HEK293T (cell line): ENCODE data around the gene TMEM88.

Source experiments
- CTCF ChIA-PET: fragments of 350-600 bp; formaldehyde crosslinking; extraction: SDS; loops from one replicate; lab custom pipeline; 2021; ENCODE audit warnings: antibody characterized with exemption, inconsistent platforms; lab: Yijun Ruan, JAX
- POLR2A ChIA-PET: fragments of 350-600 bp; formaldehyde crosslinking; extraction: SDS; loops from one replicate; lab custom pipeline; 2020; ENCODE audit warnings: antibody characterized with exemption, inconsistent platforms; lab: Yijun Ruan, JAX
- DNase-seq: peaks from one replicate; pipeline ENCODE4 v3.0.0; 2012; ENCODE audit warnings: mixed read lengths; ENCODE audit errors: extremely low spot score
- ARNT ChIP-seq: fragments of 450-650 bp; IDR thresholded peaks from 2 replicates; pipeline ENCODE4 v1.6.1; 2017; ENCODE audit warnings: mild to moderate bottlenecking
- BHLHE40 ChIP-seq: fragments of 450-650 bp; IDR thresholded peaks from 2 replicates; pipeline ENCODE4 v1.6.1; 2016; ENCODE audit warnings: mild to moderate bottlenecking, moderate library complexity, borderline replicate concordance
- CTBP1 ChIP-seq: fragments of 450-650 bp; IDR thresholded peaks from 2 replicates; pipeline ENCODE4 v1.6.1; 2016; ENCODE audit warnings: borderline replicate concordance
- ELF4 ChIP-seq: fragments of 450-650 bp; IDR thresholded peaks from 2 replicates; pipeline ENCODE4 v1.6.1; 2017; ENCODE audit warnings: antibody characterized with exemption
- FOXA1 ChIP-seq: fragments of 450-650 bp; IDR thresholded peaks from 2 replicates; pipeline ENCODE4 v1.6.1; 2016; ENCODE audit warnings: mild to moderate bottlenecking
- FOXK2 ChIP-seq: fragments of 450-650 bp; IDR thresholded peaks from 2 replicates; pipeline ENCODE4 v1.6.1; 2016; ENCODE audit warnings: mild to moderate bottlenecking
- FOXM1 ChIP-seq: fragments of 450-650 bp; IDR thresholded peaks from 2 replicates; pipeline ENCODE4 v1.6.1; 2017; ENCODE audit warnings: mild to moderate bottlenecking, borderline replicate concordance
- HDGF ChIP-seq: fragments of 450-650 bp; IDR thresholded peaks from 2 replicates; pipeline ENCODE4 v1.6.1; 2017; ENCODE audit warnings: antibody characterized with exemption, borderline replicate concordance
- L3MBTL2 ChIP-seq: fragments of 450-650 bp; conservative IDR thresholded peaks from 2 replicates; pipeline ENCODE4 v1.6.1; 2016; ENCODE audit warnings: mild to moderate bottlenecking
- LEF1 ChIP-seq: fragments of 450-650 bp; IDR thresholded peaks from 2 replicates; pipeline ENCODE4 v1.6.1; 2017; ENCODE audit warnings: mild to moderate bottlenecking, borderline replicate concordance
- NFRKB ChIP-seq: fragments of 450-650 bp; IDR thresholded peaks from 2 replicates; pipeline ENCODE4 v1.6.1; 2016; ENCODE audit warnings: mild to moderate bottlenecking, moderate library complexity
- PKNOX1 ChIP-seq: fragments of 450-650 bp; IDR thresholded peaks from 2 replicates; pipeline ENCODE4 v1.6.1; 2016
- SP1 ChIP-seq: fragments of 450-650 bp; IDR thresholded peaks from 2 replicates; pipeline ENCODE4 v1.6.1; 2017
- SUZ12 ChIP-seq: fragments of 450-650 bp; IDR thresholded peaks from 2 replicates; pipeline ENCODE4 v1.6.1; 2016; ENCODE audit warnings: mild to moderate bottlenecking
- TARDBP ChIP-seq: fragments of 450-650 bp; IDR thresholded peaks from 2 replicates; pipeline ENCODE4 v1.6.1; 2016
- ZNF384 ChIP-seq: fragments of 450-650 bp; IDR thresholded peaks from 2 replicates; pipeline ENCODE4 v1.6.1; 2016

TMEM88 gene

GRCh38 chr17:7844292-7845154, 10.3 kb upstream of the TMEM88 start:
- ChIA-PET POLR2A (interaction anchor here (0.7 to 1.4 kb wide), 7 partner anchors 9 to 128 kb away, joined by 3 to 14 read pairs (median 5); partner anchors contain the start of genes CNTROB, KDM6B, NAA38 and TMEM88), CTCF (interaction anchor here (1.1 to 1.4 kb wide), 3 partner anchors 11 to 101 kb away, joined by 3 to 4 read pairs (median 3); partner anchors contain the start of gene KDM6B)
- DNase-seq, result peak; percentile 84
- peak; percentile 22; the same call in 1 of the 2 replicates for TF ChIP-seq TARDBP
- TF ChIP-seq FOXM1, result no peak
- no peak for TF ChIP-seq ARNT
- TF ChIP-seq L3MBTL2, result 0 out of 2 replicates have a peak, but pooled peaks have one; percentile 30

- CTCF ChIA-PET, result interaction anchor here (1.1 to 1.4 kb wide), 3 partner anchors 12 to 102 kb away, joined by 3 to 4 read pairs (median 3); partner anchors contain the start of gene KDM6B
- POLR2A ChIA-PET, result interaction anchor here (0.9 to 1.4 kb wide), 5 partner anchors 10 to 129 kb away, joined by 3 to 14 read pairs (median 5); partner anchors contain the start of genes CNTROB, KDM6B, NAA38 and TRAPPC1
These were observed 9.4 kb upstream of the TMEM88 start for GRCh38 chr17:7845359-7846062.

GRCh38 chr17:7846063-7846735, 8.7 kb upstream of the TMEM88 start:
- TF ChIP-seq ARNT (no peak), TARDBP (no peak), FOXA1 (no peak), FOXM1 (no peak), PKNOX1 (no peak), HDGF (no peak)
- POLR2A ChIA-PET, result no interaction called here
- CTCF ChIA-PET, result interaction anchor here (1.4 kb wide), 1 partner anchor 103 kb away, joined by 3 read pairs; no protein-coding TSS in a partner anchor
- DNase-seq, result no peak

More at GRCh38 chr17:7845359-7846062, 9.4 kb upstream of the TMEM88 start:
- no peak for DNase-seq
- TF ChIP-seq SP1 (no peak), FOXA1 (no peak), ZNF384 (no peak), SUZ12 (no peak), TARDBP (no peak), L3MBTL2 (no peak), CTBP1 (no peak), ELF4 (no peak), ARNT (no peak), NFRKB (no peak), FOXK2 (no peak), BHLHE40 (no peak)

- POLR2A ChIA-PET, result no interaction called here
- TF ChIP-seq NFRKB, result no peak
These were observed 7.9 kb upstream of the TMEM88 start for GRCh38 chr17:7846765-7847661.

GRCh38 chr17:7848131-7848579, 6.7 kb upstream of the TMEM88 start:
- POLR2A ChIA-PET, result no interaction called here
- no peak for TF ChIP-seq L3MBTL2
- TF ChIP-seq FOXK2, result no peak
- no peak for TF ChIP-seq NFRKB
- no peak for TF ChIP-seq ELF4
- TF ChIP-seq ARNT, result no peak
- no peak for TF ChIP-seq HDGF
- no peak for TF ChIP-seq SP1
- no peak for TF ChIP-seq LEF1
- no peak for TF ChIP-seq PKNOX1
- TF ChIP-seq ZNF384, result no peak
- TF ChIP-seq BHLHE40, result no peak
- no peak for TF ChIP-seq FOXM1
- no peak for TF ChIP-seq SUZ12
- TF ChIP-seq CTBP1, result no peak
- no peak for TF ChIP-seq TARDBP
- no peak for TF ChIP-seq FOXA1
- CTCF ChIA-PET, result interaction anchor here (0.6 kb wide), 1 partner anchor 170 kb away, joined by 4 read pairs; no protein-coding TSS in a partner anchor
- no peak for DNase-seq

More at GRCh38 chr17:7846765-7847661, 7.9 kb upstream of the TMEM88 start:
- CTCF ChIA-PET, result no interaction called here
- no peak for DNase-seq

GRCh38 chr17:7848739-7849129, 6.1 kb upstream of the TMEM88 start:
- ChIA-PET POLR2A (no interaction called here), CTCF (no interaction called here)
- DNase-seq, result no peak
- TF ChIP-seq L3MBTL2 (no peak), FOXM1 (no peak), SP1 (no peak), CTBP1 (no peak), TARDBP (no peak), LEF1 (no peak), ELF4 (no peak), ZNF384 (no peak), PKNOX1 (no peak), SUZ12 (no peak), ARNT (no peak), HDGF (no peak), FOXA1 (no peak), NFRKB (no peak), BHLHE40 (no peak), FOXK2 (no peak)
